ENCODE data around the gene STIL.
"Not testable (repeated sequence)": the region's sequence is repeated elsewhere in the genome, so short reads cannot be mapped to it uniquely, and the experiment has no call there.

Gene STIL

DNA sequence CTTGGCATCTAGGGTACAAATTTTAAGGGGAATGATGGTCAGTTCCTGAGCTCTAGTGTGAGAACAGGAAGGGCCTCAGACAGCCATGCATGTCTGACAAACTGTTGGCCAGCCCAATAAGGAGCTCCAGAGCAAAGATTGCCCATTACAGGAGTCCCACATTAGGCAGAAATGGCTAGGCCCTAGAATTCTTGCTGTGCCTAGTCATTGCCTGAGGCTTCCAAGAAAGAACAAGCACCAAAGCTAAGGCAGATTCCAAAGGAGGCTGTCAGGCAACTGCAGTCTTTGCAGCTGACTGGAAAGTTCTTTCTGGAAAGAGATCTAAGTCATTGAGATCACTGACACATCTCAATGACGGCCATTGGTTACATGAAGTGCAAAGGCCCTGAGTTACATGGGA is 3.9 kb upstream of the STIL start:
- no peak for FAIRE-seq

DNA sequence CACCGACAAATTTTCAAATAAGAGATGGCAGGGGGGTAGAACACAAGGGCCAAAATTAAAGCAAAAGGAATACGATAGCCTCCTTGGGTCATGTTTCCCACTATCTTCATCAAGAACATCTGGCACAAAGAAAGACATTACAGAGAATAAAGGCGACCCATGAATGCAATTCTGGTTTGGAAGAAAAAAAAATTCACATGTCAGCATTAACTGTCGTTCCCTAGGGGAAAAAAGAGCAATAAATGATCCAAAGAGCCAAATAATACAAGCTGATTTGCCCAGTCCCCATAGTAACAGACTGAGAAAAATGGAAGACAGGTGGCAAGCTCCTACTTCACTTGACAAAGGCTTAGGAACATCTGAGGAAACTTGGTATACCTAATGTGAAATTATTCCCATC is 4.5 kb downstream of the STIL start:
- no peak for FAIRE-seq

DNA sequence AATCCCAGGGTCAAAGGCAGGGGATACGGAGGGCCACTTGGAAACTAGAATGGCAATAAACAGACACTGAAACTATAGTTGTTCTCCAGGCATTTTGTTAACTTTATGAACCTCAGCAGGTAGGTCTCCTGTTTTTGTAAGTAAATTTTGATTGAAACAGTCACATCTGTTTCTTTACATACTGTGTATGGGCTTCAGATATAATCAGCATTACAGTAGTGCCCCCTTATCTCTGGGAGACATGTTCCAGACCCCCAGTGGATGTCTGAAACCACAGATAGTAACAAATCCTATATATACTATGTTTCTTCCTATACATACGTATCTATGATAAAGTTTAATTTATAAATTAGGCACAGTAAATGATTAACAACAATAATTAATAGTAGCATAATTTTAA is 11.5 kb downstream of the STIL start:
- no peak for FAIRE-seq

DNA sequence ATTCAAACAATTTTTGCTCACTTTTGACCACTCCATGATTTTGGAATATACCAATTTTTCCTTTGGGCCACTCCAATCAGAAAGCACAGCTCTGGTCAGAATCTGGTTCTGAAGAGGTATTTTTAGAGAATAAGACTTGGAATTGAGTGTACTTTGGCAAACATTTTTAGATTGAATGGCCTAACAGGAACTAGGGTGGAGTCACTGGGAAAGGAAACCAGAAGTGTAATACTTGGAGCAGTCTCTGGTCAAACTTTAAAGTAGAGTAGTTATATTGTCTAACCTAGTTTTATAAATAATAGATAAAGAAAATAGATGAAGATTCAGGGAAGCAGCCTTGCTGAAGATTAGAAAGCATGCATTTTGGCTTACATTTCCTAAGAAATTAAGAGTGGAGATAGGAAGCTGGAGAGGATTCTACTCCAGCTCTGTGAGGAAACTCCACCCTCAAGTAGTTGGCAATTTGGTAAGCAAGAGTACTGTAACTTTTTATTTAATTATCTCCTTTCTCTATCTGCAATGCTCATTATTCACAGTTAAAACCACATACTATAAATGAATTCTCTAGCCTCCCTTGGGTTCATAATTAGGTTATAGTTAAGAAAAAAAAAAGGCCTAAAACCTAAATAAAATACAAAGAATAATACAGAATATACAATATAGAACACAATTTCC is 15.8 kb downstream of the STIL start:
- no peak for FAIRE-seq

DNA sequence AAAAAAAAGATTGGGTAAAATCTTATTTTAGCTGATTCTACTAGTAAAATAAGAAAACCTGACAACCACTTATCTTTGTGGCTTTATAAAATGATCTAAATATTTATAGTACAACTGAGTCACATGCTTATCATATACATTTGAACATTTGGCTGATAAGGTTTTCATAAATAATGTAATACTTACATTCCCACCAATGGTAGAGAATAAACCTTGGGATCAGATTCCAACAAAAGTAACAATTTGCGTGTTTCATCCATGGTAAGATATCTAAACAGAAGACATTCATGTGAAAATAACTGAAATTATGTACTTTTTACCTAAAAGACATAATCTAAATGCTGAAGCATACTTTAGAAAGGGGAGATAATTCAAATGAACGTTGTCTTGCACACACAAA is 18.4 kb downstream of the STIL start:
- FAIRE-seq, result no peak

DNA sequence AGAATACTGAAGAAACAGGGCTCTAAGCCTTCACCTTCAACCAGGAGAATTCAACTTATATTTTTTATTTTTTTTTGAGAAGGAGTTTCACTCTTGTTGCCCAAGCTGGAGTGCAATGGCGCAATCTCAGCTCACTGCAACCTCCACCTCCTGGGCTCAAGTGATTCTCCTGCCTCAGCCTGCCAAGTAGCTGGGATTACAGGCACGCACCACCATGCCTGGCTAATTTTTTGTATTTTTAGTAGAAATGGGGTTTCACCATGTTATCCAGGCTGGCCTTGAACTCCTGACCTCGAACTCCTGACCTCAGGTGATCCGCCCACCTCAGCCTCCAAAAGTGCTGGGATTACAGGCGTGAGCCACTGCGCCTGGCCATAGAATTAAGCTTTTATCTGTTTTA is 19.1 kb downstream of the STIL start:
- FAIRE-seq, result not testable (repeated sequence)

DNA sequence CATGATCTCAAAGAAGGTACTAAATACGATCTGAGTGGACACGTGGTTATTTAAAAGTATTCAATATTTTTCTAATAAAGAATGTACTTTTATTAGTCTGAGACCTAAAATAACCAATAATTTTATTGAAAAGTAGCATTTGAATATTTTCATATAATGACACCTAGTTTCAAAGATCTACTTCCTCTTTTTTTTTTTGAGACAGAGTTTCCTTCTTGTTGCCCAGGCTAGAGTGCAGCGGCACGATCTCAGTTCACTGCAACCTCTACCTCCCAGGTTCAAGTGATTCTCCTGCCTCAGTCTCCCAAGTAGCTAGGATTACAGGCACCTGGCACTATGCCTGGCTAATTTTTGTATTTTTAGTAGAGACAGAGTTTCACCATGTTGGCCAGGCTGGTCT is 25.8 kb downstream of the STIL start:
- FAIRE-seq, result not testable (repeated sequence)

DNA sequence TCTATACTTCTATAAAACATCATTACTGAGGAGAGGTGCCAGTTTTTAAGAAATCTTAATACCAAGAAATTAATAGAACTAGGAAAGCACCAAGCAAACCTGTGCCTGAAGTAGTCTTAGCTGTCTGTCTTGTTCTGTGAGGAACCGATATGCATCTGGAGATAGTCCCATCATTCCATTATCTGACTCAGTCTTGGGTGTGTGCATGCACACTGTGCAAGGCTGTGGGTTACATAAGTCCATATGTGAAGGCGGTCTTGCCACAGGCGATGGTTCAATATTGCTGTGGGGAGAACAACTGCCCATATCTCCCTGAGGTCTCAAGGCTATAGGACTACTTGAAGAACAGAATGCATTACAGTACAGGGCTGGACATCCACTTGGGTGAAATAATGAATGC is 33.8 kb downstream of the STIL start:
- no peak for FAIRE-seq

DNA sequence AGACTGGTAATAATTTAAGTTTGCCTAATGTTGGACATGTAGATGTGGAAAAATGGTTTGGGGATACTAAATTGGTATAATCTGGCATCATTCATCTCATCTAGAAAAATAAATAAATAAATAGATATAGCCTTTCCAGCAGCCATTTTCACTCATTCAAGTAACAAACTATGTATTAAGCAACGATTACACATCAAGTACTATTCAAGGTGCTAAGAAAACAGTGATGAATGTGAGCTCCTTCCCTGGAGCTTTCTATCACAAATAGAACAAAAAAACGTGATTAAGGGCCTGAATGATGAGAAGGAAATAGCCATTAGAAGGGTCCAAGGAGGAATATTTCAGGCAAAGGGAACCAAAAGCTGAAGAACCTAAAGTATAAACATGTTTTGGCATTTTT is 37.1 kb downstream of the STIL start:
- no peak for FAIRE-seq

DNA sequence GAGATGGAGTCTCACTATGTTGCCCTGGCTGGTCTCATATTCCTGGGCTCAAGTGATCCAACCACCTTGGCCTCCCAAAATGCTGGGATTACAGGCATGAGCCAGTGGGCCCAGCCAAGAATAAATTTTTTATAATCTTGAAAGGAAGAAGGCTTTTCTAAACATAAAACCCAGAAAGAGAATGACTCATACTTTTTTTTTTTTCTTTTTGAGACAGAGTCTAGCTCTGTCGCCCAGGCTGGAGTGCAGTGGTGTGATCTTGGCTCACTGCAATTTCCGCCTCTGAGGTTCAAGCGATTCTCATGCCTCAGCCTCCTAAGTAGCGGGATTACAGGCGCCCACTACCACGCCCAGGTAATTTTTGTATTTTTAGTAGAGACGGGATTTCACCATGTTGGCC is 38.1 kb downstream of the STIL start:
- not testable (repeated sequence) for FAIRE-seq

DNA sequence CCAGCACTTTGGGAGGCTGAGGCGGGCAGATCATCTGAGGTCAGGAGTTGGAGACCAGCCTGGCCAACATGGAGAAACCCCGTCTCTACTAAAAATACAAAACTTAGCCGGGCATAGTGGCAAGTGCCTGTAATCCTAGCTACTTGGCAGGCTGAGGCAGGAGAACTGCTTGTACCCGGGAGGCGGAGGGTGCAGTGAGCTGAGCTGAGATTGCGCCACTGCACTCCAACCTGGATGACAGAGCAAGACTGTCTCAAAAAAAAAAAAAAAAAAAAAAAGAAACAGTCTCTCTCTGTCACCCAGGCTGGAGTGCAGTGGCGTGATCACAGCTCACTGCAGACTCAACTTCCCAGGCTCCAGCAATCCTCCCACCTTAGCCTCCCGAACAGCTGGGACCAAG is 48.4 kb downstream of the STIL start:
- not testable (repeated sequence) for FAIRE-seq

DNA sequence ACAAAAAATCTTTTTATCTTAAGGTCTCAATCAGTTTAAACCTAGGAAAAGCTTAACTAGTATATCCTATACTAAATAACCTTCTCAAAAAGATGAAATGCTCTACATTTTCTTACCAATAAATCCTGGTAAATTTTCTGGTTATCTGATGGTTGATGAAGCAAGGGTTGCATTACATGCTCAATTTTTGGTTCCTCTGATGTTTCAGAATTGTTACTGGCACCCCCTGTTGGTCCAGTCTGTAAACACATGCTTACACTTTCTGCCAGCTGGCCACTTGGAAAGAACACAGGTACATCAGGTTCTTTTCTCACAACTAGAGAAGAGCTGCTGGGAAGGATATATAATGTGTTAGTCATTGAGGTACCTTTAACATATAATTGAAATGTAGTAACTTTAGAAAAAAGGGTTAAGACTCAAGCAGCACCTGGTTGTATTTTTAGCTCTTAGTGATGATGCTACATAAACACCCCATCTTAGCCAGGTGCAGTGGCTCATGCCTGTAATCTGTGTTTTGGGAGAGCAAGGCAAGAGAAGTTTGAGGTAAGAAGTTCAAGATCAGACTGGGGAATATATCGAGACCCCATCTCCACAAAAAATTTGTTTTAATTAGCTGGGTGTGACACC is 51.0 kb downstream of the STIL start:
- FAIRE-seq, result no peak

DNA sequence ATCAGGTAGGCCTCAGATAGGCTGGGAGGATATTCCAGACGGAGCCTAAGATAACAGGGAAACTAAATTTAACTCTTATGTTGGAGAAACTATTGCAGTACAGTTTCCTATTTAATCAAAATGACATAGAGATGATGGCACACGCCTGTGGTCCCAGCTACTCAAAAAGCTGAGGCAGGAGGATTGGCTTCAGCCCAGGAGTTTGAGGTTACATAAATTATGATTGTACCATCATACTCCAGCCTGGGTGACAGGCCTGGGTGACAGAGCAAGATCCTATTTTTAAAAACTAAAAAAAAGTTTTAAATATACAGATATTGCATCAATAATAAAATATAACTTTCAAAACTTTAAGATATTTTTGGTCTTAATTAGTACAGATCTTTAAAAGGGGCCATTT is 56.7 kb downstream of the STIL start:
- FAIRE-seq, result no peak

DNA sequence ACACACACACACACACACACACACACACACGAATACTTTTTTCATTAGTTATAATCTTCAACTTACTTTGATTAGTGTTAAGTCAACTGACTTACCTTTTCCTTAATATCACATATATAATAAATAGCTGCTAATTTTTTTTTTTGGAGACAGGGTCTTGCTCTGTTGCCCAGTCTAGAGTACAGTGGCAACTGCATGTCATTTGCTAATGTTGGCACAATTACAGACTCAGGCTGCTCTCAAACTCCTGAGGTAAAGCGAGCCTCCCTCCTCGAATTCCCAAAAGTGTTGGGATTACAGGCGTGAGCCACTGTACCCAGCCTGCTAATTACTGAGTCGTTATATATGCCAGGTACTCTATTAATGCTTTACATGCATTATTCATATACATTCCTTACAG is 61.2 kb downstream of the STIL start:
- FAIRE-seq, result no peak

DNA sequence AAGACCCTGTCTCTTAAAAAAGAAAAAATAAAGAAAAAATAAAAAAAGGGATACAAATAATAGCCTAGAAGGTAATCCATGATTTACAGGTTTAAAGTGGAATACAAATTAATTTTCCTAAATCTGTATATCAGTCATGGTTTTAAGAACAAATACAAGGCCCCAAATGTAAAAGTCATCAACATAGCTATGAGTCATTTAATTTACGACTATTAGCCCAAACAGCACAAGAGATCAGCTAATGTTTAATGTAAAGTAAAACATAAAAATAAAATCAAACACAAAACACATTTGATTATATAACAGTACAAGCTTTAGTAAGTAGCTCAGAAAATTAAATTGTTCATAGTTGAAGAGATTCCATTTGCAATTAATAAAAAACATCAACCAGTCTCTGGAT is 61.6 kb downstream of the STIL start:
- no peak for FAIRE-seq

DNA sequence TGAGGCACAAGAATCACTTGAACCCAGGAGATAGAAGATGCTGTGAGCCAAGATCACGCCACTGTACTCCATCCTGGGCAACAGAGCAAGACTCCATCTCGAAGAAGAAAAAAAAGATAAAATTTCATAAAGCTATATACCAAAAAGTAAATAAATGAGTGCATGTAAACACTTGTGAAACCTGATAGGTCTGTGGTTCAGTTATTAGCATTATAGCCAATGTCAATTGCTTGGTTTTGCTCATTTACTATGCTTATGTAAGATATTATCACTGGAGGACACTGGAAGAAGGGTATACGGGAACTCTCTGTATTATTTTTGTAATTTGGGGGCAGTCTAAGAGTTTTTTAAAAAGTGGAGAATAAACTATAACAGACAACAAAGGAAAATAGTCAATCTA is 64.2 kb downstream of the STIL start:
- no peak for FAIRE-seq

DNA sequence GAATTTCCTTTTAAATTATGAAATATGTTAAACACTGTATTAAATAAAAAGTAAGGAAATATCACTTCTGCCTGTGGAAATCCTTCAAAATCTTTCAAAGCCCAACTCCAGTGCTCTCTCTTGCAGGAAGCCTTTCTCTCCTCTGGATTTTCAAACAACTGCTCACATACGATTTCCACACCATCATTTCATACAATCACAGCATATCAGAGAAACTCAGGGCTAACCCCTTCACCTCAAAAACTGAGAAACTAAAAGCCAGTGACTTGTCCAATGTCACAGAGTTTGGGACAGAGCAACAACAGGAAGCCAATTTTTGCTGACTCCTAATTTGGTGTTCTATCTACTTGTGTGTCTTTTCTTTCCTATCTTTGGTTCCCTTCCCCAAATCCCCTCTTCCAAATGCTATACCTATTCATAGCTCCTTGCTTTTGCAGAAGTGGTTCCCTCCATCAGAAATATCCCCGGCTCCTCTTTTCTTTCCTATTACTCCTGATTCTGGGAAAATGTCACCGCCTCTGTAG is 69.5 kb downstream of the STIL start:
- no peak for FAIRE-seq

DNA sequence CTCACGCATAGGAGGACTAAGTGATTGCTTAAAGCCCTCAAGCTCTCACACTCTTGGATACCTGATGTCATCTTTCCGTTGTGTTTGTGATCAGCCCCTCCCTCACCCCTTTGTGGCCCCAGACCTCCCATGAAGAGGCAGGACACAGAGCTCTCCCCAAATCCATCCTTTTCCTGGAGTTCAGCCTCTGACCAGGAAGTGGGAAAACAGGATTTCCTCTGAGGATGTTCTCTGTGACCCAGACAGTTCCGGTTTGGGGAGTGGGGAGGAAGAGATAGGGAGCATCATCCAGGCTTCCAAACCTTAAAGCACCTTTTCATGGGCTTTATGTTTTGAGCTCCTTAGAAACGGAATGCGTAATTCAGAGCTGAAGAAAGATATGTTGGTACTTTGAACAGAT is 70.0 kb downstream of the STIL start:
- FAIRE-seq, result no peak

DNA sequence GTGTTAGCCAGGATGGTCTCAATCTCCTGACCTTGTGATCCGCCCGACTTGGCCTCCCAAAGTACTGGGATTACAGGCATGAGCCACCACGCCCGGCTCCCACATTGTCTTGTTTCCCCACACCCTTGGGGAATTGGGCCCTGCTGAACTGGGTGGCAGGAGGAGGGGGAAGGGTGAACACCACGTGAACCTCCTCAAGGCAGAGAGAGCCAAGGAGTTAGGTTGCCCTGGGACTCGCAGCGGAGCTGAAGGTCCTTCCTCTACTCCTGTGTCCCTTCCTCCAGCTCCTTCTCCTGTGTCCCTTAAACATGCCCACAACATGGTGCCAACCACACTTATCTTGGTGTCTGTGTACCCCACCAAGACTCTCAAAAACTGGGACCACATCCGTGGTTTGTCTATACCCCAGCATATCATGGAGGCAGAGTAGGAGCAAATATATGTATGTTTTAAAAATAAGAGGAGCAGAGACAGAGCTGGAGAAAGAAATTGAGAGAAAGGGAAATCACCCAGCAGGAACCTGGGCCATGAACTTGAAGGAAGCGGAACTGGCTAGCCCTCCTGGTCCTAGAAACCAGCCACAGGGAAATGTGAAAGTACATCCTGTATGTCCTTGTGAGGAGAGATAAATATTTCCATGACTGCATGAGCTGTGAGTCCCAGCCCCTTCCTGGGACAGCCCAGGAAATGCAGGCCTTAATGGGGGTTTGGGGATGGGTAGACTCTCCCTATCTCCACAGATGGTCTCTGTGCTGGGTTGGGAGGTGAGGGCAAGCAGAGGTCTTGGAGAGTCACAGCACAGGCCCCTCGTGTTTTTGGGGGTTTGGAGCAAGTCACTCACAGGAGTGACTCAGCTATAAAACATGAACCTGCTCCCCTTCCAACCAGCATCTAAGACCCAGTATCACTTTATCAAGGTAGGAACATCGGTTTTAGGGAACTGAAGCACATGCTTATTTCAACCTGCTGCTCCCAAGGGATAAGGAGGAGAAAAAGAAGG is 72.5 kb downstream of the STIL start:
- FAIRE-seq, result no peak

DNA sequence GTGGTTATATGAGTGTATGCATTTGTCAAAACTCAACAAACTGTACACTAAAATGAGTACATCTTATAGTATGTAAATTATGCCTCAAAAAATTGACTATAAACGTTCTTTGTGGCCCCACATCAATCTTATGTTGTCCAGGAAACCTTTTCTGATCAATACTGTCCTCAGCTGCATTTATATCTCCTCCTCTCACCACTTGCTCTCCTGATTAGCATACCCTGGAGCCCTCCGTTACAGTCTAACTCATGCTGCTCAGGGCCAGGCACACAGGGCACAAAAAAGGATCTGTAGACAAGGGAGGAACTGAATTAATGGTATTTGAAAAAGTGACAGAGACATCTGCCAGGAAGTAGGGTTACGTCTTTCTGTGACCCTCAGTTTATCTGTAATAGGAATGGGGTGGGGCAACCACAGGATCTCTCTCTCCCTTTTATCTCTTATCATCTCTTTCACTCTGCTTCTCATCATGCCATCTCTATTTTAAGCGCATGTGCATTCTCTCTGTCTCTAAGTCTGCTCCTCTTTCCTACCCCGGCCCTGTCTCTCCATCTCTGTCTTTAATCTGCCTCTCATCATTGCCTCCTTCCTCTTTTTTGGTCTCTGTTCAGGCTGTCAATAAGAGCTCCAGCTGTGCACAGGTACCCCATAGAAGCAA is 74.9 kb downstream of the STIL start:
- FAIRE-seq, result no peak

DNA sequence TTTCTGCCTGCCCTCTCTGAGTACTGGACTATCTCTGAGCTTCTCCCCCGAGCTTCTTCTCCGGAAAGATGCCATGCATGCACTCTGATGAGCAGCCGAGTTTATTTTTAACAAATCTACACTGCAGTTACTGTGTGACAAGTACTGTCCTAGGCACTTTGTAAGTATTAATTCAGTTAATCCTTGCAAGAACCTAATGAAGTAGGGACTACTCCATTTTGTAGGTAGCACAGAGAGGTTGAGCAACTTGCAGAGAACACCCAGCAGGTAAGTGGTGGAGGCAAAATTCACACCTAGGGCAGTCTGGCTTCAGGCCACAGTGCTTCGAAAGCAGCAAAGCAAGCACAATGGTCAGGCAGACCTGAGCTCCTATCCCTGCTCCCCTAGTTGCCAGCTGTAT is 78.1 kb downstream of the STIL start:
- no peak for FAIRE-seq

DNA sequence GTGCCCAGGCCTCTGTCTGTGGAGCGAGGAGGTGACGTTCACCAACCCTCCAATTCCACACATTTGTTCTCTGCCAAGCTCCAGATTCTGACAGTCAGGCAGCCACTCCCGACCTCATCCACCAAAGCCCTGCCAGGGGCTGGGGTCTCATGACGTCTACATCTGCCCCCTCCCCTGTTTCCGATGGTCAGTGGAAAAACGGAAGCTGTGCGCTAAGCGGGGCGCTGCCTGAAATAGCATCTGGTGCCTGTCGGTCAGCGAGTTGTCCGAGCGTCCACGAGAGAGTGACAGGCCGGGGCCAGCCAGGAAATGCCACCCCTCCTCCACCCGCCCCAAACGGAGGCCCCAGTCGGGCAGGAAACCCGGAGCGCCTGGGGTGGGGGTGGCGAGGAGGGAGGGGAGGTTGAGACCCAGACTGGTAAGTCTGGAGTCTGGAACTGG is 78.7 kb downstream of the STIL start:
- FAIRE-seq, result no peak

DNA sequence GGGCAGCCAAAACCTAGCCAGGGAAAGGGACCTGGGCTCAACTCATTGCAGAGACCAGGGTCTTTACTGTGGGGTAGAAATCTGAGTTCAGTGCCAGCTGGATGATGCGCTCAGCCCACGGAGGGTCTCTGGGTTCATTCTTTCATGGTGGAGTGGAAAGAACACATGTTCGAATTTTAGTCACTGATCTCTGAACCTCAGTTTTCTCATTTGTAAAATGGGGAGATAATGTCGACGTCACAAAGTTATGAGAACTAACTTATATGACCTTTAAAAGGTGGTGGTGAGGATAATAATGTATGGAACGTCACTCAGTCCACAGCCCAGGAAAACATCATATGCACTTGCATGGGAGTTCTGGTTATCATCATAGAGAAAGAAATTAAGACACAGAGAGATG is 80.8 kb downstream of the STIL start:
- FAIRE-seq, result no peak
